Peyer's patch (tissue), 4 donors: ENCODE measurements around the gene HERPUD1.

Source experiments
- POLR2A ChIP-seq, 2 donors: fragments of 450-650 bp; IDR thresholded peaks; one replicate each; pipeline ENCODE4 v1.5.1; 2017; ENCODE audit warnings: antibody characterized with exemption in 2 of 2, mild to moderate bottlenecking in 2 of 2, moderate library complexity in 2 of 2
- TF ChIP-seq, protein P1 (sequence below), 6 experiments: fragments of 450-650 bp in 4 of 6; fragments of 200-600 bp in 2 of 6; sonication (generic) in 1 of 6; IDR thresholded peaks; one replicate each; pipeline ENCODE4 v1.5.1; 2017 to 2019; ENCODE audit warnings: antibody characterized with exemption in 6 of 6, mild to moderate bottlenecking in 3 of 6, moderate library complexity in 1 of 6

DNA sequence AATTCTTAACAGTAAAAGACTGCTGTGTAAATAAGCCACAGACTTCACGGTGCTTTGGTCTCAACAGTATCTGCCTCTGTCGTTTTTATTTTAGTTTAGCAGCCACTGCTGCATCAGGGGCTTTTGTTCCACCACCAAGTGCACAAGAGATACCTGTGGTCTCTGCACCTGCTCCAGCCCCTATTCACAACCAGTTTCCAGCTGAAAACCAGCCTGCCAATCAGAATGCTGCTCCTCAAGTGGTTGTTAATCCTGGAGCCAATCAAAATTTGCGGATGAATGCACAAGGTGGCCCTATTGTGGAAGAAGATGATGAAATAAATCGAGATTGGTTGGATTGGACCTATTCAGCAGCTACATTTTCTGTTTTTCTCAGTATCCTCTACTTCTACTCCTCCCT lies 7.9 kb downstream of the HERPUD1 start:
- TF ChIP-seq, protein P1, sequence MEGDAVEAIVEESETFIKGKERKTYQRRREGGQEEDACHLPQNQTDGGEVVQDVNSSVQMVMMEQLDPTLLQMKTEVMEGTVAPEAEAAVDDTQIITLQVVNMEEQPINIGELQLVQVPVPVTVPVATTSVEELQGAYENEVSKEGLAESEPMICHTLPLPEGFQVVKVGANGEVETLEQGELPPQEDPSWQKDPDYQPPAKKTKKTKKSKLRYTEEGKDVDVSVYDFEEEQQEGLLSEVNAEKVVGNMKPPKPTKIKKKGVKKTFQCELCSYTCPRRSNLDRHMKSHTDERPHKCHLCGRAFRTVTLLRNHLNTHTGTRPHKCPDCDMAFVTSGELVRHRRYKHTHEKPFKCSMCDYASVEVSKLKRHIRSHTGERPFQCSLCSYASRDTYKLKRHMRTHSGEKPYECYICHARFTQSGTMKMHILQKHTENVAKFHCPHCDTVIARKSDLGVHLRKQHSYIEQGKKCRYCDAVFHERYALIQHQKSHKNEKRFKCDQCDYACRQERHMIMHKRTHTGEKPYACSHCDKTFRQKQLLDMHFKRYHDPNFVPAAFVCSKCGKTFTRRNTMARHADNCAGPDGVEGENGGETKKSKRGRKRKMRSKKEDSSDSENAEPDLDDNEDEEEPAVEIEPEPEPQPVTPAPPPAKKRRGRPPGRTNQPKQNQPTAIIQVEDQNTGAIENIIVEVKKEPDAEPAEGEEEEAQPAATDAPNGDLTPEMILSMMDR (IDR thresholded peaks at IDR 0.05): no peak
- no peak for TF ChIP-seq POLR2A (IDR thresholded peaks at IDR 0.05)
